Choroid plexus epithelial cell (primary cell): ENCODE data around the gene PPP1R12B.
"Not testable (repeated sequence)": the region's sequence is repeated elsewhere in the genome, so short reads cannot be mapped to it uniquely, and the experiment has no call there.

Experiments used
- DNase-seq: peaks from one replicate; pipeline ENCODE4 v3.0.0-alpha.2; 2010; ENCODE audit warnings: low read depth
- H3K4me3 ChIP-seq: 2 replicates; pipeline ENCODE4 v1.5.1; 2011; ENCODE audit warnings: low read depth, mild to moderate bottlenecking, control low read depth, low read length, moderate library complexity
- CTCF ChIP-seq: conservative IDR thresholded peaks from 2 replicates; pipeline ENCODE4 v1.5.1; 2011; ENCODE audit warnings: low read depth, mild to moderate bottlenecking, control low read depth, inconsistent platforms, low read length, moderate library complexity

PPP1R12B gene

GRCh38 chr1:202493112-202493511, 144.6 kb downstream of the PPP1R12B start:
- H3K4me3 ChIP-seq, DNase-seq: not testable (repeated sequence)

- H3K4me3 ChIP-seq, result no peak overlapping the region
- DNase-seq, result peak; percentile 18
- TF ChIP-seq CTCF, result no peak
These were observed 150.0 kb downstream of the PPP1R12B start for GRCh38 chr1:202498542-202498941.

GRCh38 chr1:202499997-202500396, 151.5 kb downstream of the PPP1R12B start:
- TF ChIP-seq CTCF, result peak; percentile 15
- DNase-seq, H3K4me3 ChIP-seq: not testable (repeated sequence)

- H3K4me3 ChIP-seq, result no peak overlapping the region
- peak; percentile 71 for DNase-seq
- TF ChIP-seq CTCF, result peak; percentile 60
These were observed 152.8 kb downstream of the PPP1R12B start for GRCh38 chr1:202501281-202501680.

- no peak for TF ChIP-seq CTCF
- H3K4me3 ChIP-seq, result no peak overlapping the region
- DNase-seq, result peak; percentile 92
These were observed 156.9 kb downstream of the PPP1R12B start for GRCh38 chr1:202505356-202505755.

- peak; percentile 70 for DNase-seq
- H3K4me3 ChIP-seq, result not testable (repeated sequence)
These were observed 157.5 kb downstream of the PPP1R12B start for GRCh38 chr1:202505880-202506575.

- DNase-seq, H3K4me3 ChIP-seq: not testable (repeated sequence)
These were observed 160.4 kb downstream of the PPP1R12B start for GRCh38 chr1:202508863-202509262.

- DNase-seq, H3K4me3 ChIP-seq: not testable (repeated sequence)
These were observed 165.4 kb downstream of the PPP1R12B start for GRCh38 chr1:202513875-202514274.

GRCh38 chr1:202516434-202516877, 168.0 kb downstream of the PPP1R12B start:
- no peak for DNase-seq
- H3K4me3 ChIP-seq, result no peak overlapping the region
- TF ChIP-seq CTCF, result no peak

GRCh38 chr1:202517146-202517545, 168.6 kb downstream of the PPP1R12B start:
- not testable (repeated sequence) for DNase-seq, H3K4me3 ChIP-seq

- not testable (repeated sequence) for DNase-seq, H3K4me3 ChIP-seq
These were observed 169.7 kb downstream of the PPP1R12B start for GRCh38 chr1:202518180-202518579.

GRCh38 chr1:202518905-202519304, 170.4 kb downstream of the PPP1R12B start:
- not testable (repeated sequence) for H3K4me3 ChIP-seq, DNase-seq

- H3K4me3 ChIP-seq, result not testable (repeated sequence)
- peak; percentile 52 for DNase-seq
These were observed 171.8 kb downstream of the PPP1R12B start for GRCh38 chr1:202520129-202520856.
